CD14-positive monocyte (primary cell): Measurements from ENCODE around the gene IGFBP7. TPM values are rescaled to one million over a fixed set of nuclear protein-coding genes. Genes with fewer than 3 reads are reported as not detected.

Experiments
- DNase-seq, 3 donors: peaks; one replicate each; pipeline ENCODE4 v3.0.0-alpha.2; 2011 to 2022
- H2AFZ ChIP-seq: 2 replicates; pipeline ENCODE4 v1.6.0; 2012; ENCODE audit warnings: mild to moderate bottlenecking, low read depth, low read length, inconsistent platforms; ENCODE audit not compliant: insufficient read depth, poor library complexity, severe bottlenecking
- H3K27ac ChIP-seq, 2 donors: 1 replicate in 1 of 2; 2 replicates in 1 of 2; pipeline ENCODE4 v1.5.1; 2012 to 2013; ENCODE audit warnings: low read length in 2 of 2, control low read depth in 1 of 2, inconsistent platforms in 1 of 2, low read depth in 1 of 2, mild to moderate bottlenecking in 1 of 2
- H3K27me3 ChIP-seq, 2 donors: one replicate each; pipeline versions ENCODE4 v1.6.0 to v1.6.1; 2011 to 2013; ENCODE audit warnings: low read length in 2 of 2; ENCODE audit not compliant: control insufficient read depth in 2 of 2, insufficient read depth in 2 of 2
- H3K36me3 ChIP-seq, 2 donors: replicated peaks in 1 of 2; 1 replicate in 1 of 2; 2 replicates in 1 of 2; pipeline versions ENCODE4 v1.5.1 to v1.6.1; 2012 to 2013; ENCODE audit warnings: low read length in 2 of 2, control low read depth in 1 of 2, inconsistent platforms in 1 of 2, mild to moderate bottlenecking in 1 of 2; ENCODE audit not compliant: insufficient read depth in 2 of 2, control insufficient read depth in 1 of 2
- H3K4me1 ChIP-seq, 2 donors: 1 replicate in 1 of 2; 2 replicates in 1 of 2; pipeline versions ENCODE4 v1.5.1 to v1.6.1; 2012 to 2013; ENCODE audit warnings: low read length in 2 of 2, control low read depth in 1 of 2, inconsistent platforms in 1 of 2, mild to moderate bottlenecking in 1 of 2, moderate library complexity in 1 of 2; ENCODE audit not compliant: insufficient read depth in 2 of 2, control insufficient read depth in 1 of 2
- H3K4me2 ChIP-seq: replicated peaks from 2 replicates; pipeline ENCODE3; 2012; ENCODE audit warnings: low read length, moderate library complexity, mild to moderate bottlenecking; ENCODE audit not compliant: poor library complexity, severe bottlenecking; ENCODE audit errors: extremely low read depth
- H3K4me3 ChIP-seq, 3 experiments: fragments of 200-600 bp in 1 of 3; sonication (generic) in 1 of 3; replicated peaks in 1 of 3; 1 replicate in 2 of 3; 2 replicates in 1 of 3; pipeline ENCODE4 v1.5.1; 2011 to 2013; ENCODE audit warnings: low read length in 3 of 3, mild to moderate bottlenecking in 3 of 3, control low read depth in 2 of 3, low read depth in 2 of 3, inconsistent platforms in 1 of 3, moderate library complexity in 1 of 3
- H3K79me2 ChIP-seq: 2 replicates; pipeline ENCODE4 v1.6.0; 2012; ENCODE audit warnings: mild to moderate bottlenecking, control low read depth, inconsistent platforms, low read length, moderate library complexity; ENCODE audit not compliant: insufficient read depth
- H3K9ac ChIP-seq: 2 replicates; pipeline ENCODE4 v1.6.0; 2017; ENCODE audit warnings: low read length, mild to moderate bottlenecking; ENCODE audit not compliant: insufficient read depth, poor library complexity, severe bottlenecking
- H3K9me3 ChIP-seq, 2 donors: replicated peaks in 1 of 2; 1 replicate in 1 of 2; 2 replicates in 1 of 2; pipeline versions ENCODE4 v1.5.1 to v1.6.1; 2012 to 2013; ENCODE audit warnings: low read length in 2 of 2, control low read depth in 1 of 2; ENCODE audit not compliant: control insufficient read depth in 1 of 2, insufficient read depth in 1 of 2
- H4K20me1 ChIP-seq: 2 replicates; pipeline ENCODE4 v1.6.0; 2012; ENCODE audit warnings: mild to moderate bottlenecking, low read length, control low read depth, moderate library complexity; ENCODE audit not compliant: insufficient read depth
- H3K27ac Mint-ChIP-seq, 7 donors: one replicate each; pipeline ENCODE4 v1.8.0; 2020; ENCODE audit warnings: mild to moderate bottlenecking in 7 of 7, mixed read lengths in 7 of 7, moderate library complexity in 6 of 7, inconsistent platforms in 2 of 7
- H3K27me3 Mint-ChIP-seq, 3 donors: one replicate each; pipeline ENCODE4 v1.8.0; 2021 to 2022; ENCODE audit warnings: low read depth in 3 of 3, mild to moderate bottlenecking in 3 of 3, mixed read lengths in 3 of 3, moderate library complexity in 3 of 3, inconsistent platforms in 1 of 3
- H3K36me3 Mint-ChIP-seq, 2 donors: one replicate each; pipeline ENCODE4 v1.8.0; 2020; ENCODE audit warnings: mixed read lengths in 2 of 2, inconsistent platforms in 1 of 2, mild to moderate bottlenecking in 1 of 2
- H3K4me1 Mint-ChIP-seq: one replicate; pipeline ENCODE4 v1.8.0; 2020; ENCODE audit warnings: mild to moderate bottlenecking, mixed read lengths
- H3K4me3 Mint-ChIP-seq, 2 donors: one replicate each; pipeline ENCODE4 v1.8.0; 2020; ENCODE audit warnings: mild to moderate bottlenecking in 2 of 2, mixed read lengths in 2 of 2, moderate library complexity in 1 of 2
- H3K9me3 Mint-ChIP-seq, 7 donors: one replicate each; pipeline ENCODE4 v1.8.0; 2020 to 2022; ENCODE audit warnings: mixed read lengths in 7 of 7, mild to moderate bottlenecking in 6 of 7, moderate library complexity in 6 of 7, inconsistent platforms in 2 of 7
- CTCF ChIP-seq: fragments of 200-600 bp; IDR thresholded peaks from one replicate; pipeline ENCODE4 v1.8.0; 2022; ENCODE audit warnings: antibody characterized with exemption, mild to moderate bottlenecking
- WGBS: methylation state at CpG from one replicate; pipeline ENCODE4 v1.1.5; 2013; ENCODE audit warnings: missing lambda C conversion rate; ENCODE audit not compliant: insufficient coverage; 5-methylcytosine and 5-hydroxymethylcytosine counted together
- intact Hi-C, 2 donors: fragments of 100-400 bp; cut with micrococcal nuclease; formaldehyde crosslinking; loops; one replicate each; pipeline versions ENCODE4 v1.15.0 to v1.15.1; 2023
- polyA plus RNA-seq, 3 donors: library from polyadenylated mRNA; depleted of rRNA in 1 of 3; unstranded in 2 of 3; stranded (reverse) in 1 of 3; fragments of 300-500 nt in 2 of 3; fragments of >200 nt in 1 of 3; fragmentation: Illumina TruSeq in 2 of 3; gene quantifications; 1 replicate in 2 of 3; 2 replicates in 1 of 3; pipeline ENCODE4 v1.2.3, GENCODE V29; 2012 to 2021

Gene IGFBP7
- polyA plus RNA-seq, 3 donors, result 23.1 to 53.1 (median 46.9) TPM

- Histone ChIP-seq H3K4me3 (no peak overlapping the region), H3K9me3 (no peaks in the 10 kb centered on the region), H4K20me1 (no peaks in the 10 kb centered on the region), H3K27ac (peak overlapping the region in 1 of 2 donors; percentile 50), H3K9ac (no peak overlapping the region), H3K36me3 (no peaks in the 10 kb centered on the region), H3K79me2 (peaks cover 49% of the 10 kb centered on the region), H3K27me3 (no peaks in the 10 kb centered on the region), H2AFZ (no peak overlapping the region), H3K4me2 (no peak overlapping the region), H3K4me1 (peaks cover 13 to 15% of the 10 kb centered on the region in 2 donors)
- H3K27ac Mint-ChIP-seq, result peak overlapping the region in 2 of 7 donors; percentile 25 to 35
- no peaks in the 10 kb centered on the region for H3K9me3 Mint-ChIP-seq
- no peaks in the 10 kb centered on the region for H3K27me3 Mint-ChIP-seq
- WGBS, result no CpG with 5 or more reads among the region's 2 CpGs
- no peak for TF ChIP-seq CTCF
- DNase-seq, result no peak
- intact Hi-C loops, result no loop called here
- peaks cover 23% of the 10 kb centered on the region for H3K4me1 Mint-ChIP-seq
- peaks cover 10 to 15% of the 10 kb centered on the region in 2 donors for H3K36me3 Mint-ChIP-seq
- no peak overlapping the region for H3K4me3 Mint-ChIP-seq
Measured at GRCh38 chr4:57070461-57070860, 39.7 kb downstream of the IGFBP7 start.

- no peaks in the 10 kb centered on the region for H3K9me3 Mint-ChIP-seq
- H3K27me3 ChIP-seq, result no peaks in the 10 kb centered on the region
- H3K9me3 ChIP-seq, result no peaks in the 10 kb centered on the region
- no peak for DNase-seq
- H3K4me3 ChIP-seq, result no peak overlapping the region
- intact Hi-C loops, result no loop called here
- TF ChIP-seq CTCF, result no peak
- no peak overlapping the region for H2AFZ ChIP-seq
- peaks cover 13 to 15% of the 10 kb centered on the region in 2 donors for H3K4me1 ChIP-seq
- no peak overlapping the region for H3K27ac ChIP-seq
- no peak overlapping the region for H3K4me3 Mint-ChIP-seq
- H3K9ac ChIP-seq, result no peak overlapping the region
- H3K4me2 ChIP-seq, result no peak overlapping the region
- peaks cover 21% of the 10 kb centered on the region for H3K4me1 Mint-ChIP-seq
- H3K27me3 Mint-ChIP-seq, result no peaks in the 10 kb centered on the region
- H3K36me3 ChIP-seq, result no peaks in the 10 kb centered on the region
- no peaks in the 10 kb centered on the region for H4K20me1 ChIP-seq
- H3K27ac Mint-ChIP-seq, result peak overlapping the region in 1 of 7 donors; percentile 41
- H3K79me2 ChIP-seq, result peaks cover 58% of the 10 kb centered on the region
- no CpG with 5 or more reads among the region's 8 CpGs for WGBS
- peaks cover 10 to 20% of the 10 kb centered on the region in 2 donors for H3K36me3 Mint-ChIP-seq
Measured at GRCh38 chr4:57068237-57068981, 41.8 kb downstream of the IGFBP7 start.
